ENCODE results near the gene FNDC5.
"Not testable (repeated sequence)": the region's sequence is repeated elsewhere in the genome, so short reads cannot be mapped to it uniquely, and the experiment has no call there.

The FNDC5 gene

DNA sequence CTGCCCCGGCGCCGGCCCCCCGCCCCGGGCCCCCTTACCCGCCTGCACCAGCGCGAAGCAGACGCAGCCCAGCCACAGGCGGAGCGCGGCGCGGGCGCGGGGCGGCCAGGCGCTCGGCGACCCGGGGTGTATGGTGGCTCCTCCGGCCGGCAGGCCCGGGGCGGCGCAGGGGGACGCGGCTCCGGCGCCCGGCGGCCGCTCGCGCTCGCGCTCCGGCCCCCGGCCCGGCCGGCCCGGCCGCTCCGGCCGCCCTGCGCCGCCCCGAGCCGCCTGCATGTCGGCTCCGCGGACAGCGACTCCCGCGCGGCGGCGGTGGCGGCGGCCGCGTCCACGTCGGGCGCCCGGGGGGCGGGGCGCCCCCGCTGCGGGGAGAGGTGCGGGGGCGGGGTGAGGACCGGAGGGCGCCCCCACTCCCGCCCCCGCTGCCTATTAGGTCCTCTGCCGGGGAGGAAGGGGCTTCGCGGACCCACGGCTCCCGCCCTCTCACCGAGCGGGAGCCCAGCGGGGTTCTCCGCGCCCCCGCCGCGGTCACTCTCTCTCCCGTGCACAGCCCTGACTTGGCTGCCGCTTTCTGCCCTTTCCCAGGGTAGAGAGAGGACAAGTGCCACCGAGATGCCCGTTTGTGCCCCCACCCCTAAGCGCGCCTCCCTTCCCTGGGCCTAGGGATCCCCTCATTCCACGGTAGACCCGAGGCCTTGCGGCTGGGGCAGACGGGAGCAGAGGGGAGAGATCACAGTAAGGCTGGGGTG, at the start of gene FNDC5:
Gene FNDC5, minus strand, starts transcription at position 298 of the 749 bp plus-strand sequence.
- peak; percentile 52 for DNase-seq

DNA sequence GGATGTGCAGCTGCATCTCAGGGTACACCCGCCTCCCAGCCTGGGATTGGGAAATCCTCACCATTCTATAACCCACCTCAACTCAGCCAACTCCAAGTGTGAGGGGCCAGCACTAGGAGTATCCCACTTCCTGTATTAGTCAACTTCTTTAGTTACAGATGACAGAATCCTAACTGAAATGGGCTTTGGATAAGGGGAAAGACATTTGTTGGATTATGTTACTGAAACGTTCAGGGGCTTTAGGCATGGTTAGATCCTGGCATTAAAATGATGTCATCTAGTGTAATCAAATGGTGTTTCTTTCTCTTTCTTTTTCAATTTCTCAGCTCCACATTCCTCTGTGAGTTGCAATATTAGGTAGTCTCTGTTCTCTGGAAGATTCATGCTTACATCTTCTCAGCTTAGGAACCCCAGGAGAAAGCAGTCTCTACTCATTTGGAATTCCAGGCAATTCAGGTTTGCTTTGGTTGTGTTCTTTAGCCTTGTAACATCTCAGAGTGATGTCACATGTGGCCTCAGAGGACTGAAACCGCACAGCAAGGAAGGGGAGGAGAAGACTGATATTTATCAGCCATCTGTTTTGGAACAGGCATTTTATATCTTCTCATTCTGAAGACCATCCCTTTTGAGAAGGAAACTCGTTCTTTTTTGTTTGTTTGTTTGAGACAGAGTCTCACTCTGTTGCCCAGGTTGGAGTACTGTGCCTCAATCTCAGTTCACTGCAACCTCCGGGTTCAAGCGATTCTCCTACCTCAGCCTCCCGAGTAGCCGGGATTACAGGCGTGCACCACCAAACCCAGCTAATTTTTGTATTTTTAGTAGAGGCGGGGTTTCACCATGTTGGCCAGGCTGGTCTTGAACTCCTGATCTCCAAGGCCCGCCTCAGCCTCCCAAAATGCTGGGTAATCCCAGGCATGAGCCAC, 49.4 kb upstream of the FNDC5 start:
- peak; percentile 78 for DNase-seq

DNA sequence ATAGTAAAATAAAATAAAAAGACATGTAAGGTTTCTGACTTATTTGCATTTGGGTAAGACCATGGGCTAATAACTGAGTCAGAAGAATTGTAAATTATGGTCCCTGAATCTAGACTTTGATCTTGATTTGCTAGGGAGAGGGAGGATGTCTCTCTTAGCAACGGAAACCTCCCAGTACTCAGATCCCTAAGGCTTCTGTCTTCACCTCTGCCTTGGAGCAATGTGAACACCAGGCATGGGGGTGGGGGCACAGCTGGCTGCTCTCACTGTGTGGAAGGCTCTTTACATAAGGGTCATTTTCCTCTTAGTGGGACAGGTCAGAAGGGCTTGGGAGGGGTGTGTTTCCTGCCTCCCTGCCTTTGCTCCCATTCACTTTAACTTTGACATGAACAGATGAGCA, 47.5 kb upstream of the FNDC5 start:
- no peak for DNase-seq

- no peak for DNase-seq
These were observed 46.8 kb upstream of the FNDC5 start for GRCh38 chr1:32917521-32917920.

GRCh38 chr1:32915766-32916706, 45.3 kb upstream of the FNDC5 start:
- peak; percentile 31 for DNase-seq

DNA sequence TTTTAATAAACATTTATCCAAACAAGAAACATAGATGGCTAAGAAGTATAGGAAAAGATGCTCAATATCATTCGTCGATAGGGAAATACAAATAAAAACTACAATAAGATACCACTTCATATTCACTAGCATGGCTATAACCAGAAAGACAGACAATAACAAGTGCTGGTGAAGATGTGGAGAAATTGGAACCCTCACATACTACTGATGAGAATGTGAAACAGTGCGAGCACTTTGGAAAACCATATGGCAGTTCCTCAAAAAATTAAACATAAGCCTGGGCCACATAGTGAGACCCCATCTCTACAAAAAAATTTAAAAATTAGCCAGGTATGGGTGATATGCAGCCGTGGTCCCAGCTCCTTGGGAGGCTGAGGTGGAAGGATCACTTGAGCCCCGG, 39.6 kb upstream of the FNDC5 start:
- DNase-seq = no peak

DNA sequence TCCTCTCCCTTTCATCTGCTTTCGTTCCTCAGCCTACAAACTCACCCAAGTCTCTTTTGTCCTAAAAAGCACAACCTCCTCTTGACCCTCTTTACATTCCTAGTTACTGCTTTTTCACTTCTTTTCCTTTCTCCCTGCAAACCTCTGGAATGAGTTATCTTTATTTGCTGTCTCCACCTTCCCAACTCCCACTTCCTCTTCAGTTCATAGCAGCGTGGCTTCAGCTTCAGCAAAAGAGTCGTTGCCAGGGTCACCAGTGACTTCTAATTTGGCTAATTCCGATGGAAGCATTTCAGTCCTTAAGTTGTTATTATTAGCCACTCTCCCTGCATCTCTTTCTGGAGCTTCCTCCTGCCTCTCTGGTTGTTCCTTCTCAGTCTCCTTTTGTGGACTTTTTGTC, 36.7 kb upstream of the FNDC5 start:
- peak; percentile 60 for DNase-seq

DNA sequence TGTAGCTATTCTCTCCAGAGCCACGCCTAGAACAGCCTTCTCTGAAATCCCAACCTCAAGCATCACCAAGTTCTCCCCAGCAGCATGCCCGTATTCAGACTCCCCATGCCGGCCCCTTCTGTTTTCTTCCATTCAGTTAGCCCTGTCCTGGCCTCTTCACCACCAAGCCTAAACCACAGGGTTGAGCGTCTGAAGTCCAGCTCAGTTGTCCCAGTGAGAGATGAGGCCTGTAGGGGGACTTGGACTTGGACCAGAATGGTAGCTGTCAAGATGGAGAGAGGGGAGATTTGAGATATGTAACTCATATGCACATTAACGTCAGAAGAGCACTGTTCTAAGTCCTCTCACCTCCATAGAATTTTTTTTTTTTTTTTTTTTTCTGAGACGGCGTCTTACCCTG, 35.9 kb upstream of the FNDC5 start:
- DNase-seq = no peak

DNA sequence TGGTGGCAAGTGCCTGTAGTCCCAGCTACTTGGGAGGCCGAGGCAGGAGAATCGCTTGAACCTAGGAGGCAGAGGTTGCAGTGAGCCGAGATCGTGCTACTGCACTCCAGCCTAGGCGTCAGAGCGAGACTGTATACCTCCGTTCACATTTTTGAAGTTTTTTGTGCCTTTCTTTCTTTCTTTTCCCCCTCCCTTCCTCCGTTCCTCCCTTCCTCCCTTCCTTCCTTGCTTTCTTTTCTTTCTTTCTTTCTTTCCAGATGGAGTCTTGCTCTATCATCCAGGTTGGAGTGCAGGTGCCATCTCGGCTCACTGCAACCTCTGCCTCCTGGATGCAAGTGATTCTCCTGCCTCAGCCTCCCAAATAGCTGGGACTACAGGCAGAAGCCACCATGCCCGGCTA, 34.9 kb upstream of the FNDC5 start:
- not testable (repeated sequence) for DNase-seq

GRCh38 chr1:32904797-32905196, 34.1 kb upstream of the FNDC5 start:
- no peak for DNase-seq

DNA sequence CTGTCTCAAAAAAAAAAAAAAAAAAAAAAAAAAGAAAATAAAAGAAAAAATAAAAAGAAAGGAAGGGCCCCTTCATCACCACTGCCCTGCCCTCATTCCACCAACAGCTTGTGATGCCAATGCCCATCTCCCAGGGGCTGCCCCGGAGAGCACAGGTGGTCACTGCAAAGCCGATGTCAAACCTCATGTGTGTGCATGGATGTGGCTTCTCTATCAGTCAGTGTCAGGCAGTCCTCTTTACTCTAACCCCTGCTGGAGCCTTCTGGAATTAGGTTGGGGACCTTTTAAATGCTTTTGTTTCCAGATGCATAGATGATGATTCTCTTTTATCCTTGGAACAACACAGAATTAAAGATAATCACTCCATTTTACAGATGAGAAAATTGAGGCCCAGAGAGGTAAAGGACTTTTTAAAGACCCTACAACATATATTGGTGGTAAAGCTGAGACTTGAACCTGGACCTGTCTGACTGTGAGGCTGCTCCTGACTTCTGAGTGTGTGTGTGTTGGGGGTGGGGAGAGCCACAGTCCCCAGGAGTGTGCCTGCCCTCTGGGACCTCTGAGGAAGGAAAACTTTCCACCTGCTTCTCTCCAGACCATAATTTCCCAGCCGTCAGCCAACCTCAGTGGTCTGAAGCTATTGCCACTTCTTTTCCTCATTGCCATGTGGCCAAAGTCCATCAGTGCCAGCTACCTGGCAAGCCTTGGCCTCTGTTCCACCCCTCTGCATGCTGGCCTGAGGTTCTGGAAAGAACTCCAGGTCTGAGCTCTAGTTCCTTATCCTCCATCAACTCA, 33.5 kb upstream of the FNDC5 start:
- no peak for DNase-seq

DNA sequence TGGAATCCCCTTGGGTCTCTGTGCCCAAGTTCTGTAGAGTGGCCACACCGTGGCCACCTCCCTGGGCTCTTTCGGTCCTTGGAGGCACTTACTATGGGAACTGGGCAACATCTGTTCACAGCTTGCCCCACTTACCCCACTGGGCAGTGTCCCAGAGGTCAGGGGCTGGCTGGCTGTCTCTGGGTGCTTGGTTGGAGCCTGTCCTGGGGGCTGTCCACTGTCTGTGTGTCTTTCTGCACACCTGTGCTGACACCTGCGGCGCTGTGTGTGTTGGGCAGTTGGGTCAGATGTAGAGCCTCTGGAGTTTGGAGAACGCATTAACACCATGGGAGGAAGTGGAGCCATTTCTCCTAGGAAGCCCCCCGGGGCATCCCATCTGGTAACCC, 31.8 kb upstream of the FNDC5 start:
- no peak for DNase-seq

- no peak for DNase-seq
These were observed 31.3 kb upstream of the FNDC5 start for GRCh38 chr1:32901823-32902534.

DNA sequence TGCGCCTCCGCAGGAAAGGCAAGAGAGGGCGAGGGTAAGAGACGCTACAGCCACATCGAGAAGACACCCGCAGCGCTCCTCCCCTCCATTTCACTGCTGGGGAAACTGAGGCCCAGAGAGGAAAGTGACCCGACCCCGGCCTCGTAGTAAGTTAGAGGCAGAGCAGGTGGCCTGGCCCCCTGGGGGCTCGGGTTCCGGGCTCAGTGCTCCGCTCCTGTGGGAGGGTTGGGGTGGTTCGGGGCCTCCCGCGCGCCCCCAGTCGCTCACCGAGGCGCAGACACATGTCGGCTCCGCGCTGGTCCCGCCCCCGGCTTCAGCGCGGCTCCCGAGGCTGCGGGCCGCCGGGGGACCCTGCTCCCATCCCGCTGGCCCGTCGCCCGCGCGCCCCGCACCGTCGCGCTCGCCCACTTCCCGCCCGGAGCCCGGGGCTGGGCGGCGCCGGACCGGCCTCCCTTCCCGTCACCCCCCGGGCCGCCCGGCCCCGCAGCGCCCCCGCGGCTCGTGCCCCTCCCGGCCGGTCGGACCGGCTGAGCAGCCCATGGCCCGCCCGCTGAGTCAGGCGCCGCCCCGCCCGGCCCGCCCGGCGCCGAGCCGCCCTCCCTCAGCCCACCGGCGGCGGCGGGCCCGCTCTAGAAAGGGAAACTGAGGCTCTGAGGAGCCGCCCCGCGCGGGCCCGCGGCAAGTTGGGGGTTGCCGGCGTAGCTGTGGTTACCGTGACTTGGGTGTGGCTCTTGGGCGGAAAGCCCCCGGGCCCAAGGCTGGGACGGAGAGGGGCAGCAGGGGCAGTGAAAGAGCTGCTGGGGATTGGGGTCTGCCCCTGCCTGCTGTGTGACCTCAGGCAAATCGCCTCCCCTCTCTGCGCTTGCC, 30.5 kb upstream of the FNDC5 start, which contains the start of gene TMEM54:
Gene TMEM54, minus strand, starts transcription at position 434 of the 867 bp plus-strand sequence. Its CDS starts 151 bp downstream, at position 283.
- peak; percentile 48 for DNase-seq

- no peak for DNase-seq
These were observed 29.8 kb upstream of the FNDC5 start for GRCh38 chr1:32900371-32900955.

DNA sequence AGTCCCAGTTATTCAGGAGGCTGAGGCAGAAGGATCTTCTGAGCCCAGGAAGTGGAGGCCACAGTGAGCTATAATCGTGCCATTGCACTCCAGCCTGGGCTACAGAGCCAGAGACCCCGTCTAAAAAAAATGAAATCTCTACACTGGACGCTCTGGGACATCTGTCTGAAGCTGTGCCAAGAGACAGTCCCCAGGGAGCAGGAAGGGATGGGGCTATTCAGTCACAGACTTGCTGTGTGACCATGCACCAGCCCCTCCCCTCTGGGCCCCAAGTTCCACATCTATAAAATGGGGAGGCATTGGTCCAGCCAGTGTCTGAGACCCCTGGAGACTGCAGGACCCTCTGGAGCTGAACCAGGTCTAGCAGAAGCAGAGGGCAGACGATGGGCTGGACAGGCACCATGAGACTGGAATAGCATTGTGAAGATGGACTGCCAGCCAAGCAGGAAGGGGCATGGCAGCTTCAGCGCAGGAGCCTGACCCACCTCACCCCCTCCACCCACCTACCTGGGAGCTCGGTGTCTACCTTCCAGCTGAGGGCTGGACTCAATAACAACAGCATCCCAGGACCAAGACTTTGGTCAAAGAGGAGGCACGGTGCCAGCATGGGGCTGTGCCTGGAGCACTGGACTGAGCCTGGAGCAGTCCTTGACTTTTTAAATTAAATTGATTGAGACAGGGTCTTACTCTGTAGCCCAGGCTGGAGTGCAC, 29.0 kb upstream of the FNDC5 start:
- DNase-seq = no peak

DNA sequence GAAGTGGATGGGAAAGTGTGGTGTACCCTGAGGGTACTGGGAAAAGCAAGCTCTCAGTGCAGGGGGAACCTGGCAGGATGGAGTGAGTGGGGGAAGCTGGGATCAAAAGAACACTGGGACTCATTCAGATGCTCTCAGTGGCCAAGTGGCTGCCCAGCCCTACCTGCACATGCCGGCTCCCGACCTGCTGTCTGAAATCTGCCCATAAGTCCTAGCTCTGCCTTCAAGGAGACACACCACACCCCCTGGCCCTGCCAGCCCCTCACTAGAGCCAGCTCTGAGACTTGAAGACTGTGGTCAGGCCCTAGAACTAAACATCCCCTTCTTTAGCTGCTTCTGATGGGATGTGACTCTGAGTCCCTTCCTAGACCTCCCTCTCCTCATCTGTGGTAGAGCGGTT, 28.2 kb upstream of the FNDC5 start:
- DNase-seq = no peak

GRCh38 chr1:32898056-32898455, 27.3 kb upstream of the FNDC5 start:
- no peak for DNase-seq

Measured in fibroblast of skin of right biceps (primary cell).